H1 (cell line): ENCODE measurements around the gene CUX1. TPM values are rescaled to one million over a fixed set of nuclear protein-coding genes. Genes with fewer than 3 reads are reported as not detected.

Source experiments
- CTCF ChIA-PET: fragments of 300-600 bp; sonication (Branson Sonifier 250); formaldehyde crosslinking; loops from one replicate; lab custom pipeline; 2021; ENCODE audit not compliant: partially characterized antibody; lab: Charles Lee
- POLR2A ChIA-PET: fragments of 300-600 bp; sonication (Branson Sonifier 250); formaldehyde crosslinking; loops from one replicate; lab custom pipeline; 2021; ENCODE audit warnings: inconsistent platforms; ENCODE audit not compliant: partially characterized antibody; lab: Charles Lee
- DNase-seq, 2 experiments: peaks; one replicate each; pipeline versions ENCODE4 v3.0.0 to v3.0.0-alpha.2; 2010 to 2022; ENCODE audit warnings: low spot score in 2 of 2, low read depth in 1 of 2, mixed read lengths in 1 of 2
- FAIRE-seq: peaks from 2 replicates; lab custom pipeline; 2011; peaks lifted over from hg19 to GRCh38; lab: Jason Lieb, UNC
- H2AFZ ChIP-seq: 2 replicates; pipeline ENCODE4 v1.8.1; 2012; ENCODE audit warnings: low read length, inconsistent platforms
- H2AK5ac ChIP-seq: 2 replicates; pipeline ENCODE4 v1.6.1; 2013; ENCODE audit warnings: low read depth, low read length
- H2BK120ac ChIP-seq: replicated peaks from 2 replicates; pipeline ENCODE3; 2013; ENCODE audit warnings: low read depth, low read length, inconsistent platforms
- H2BK12ac ChIP-seq: 2 replicates; pipeline ENCODE4 v1.6.1; 2013; ENCODE audit warnings: low read depth, low read length
- H2BK15ac ChIP-seq: 2 replicates; pipeline ENCODE4 v1.6.1; 2013; ENCODE audit warnings: low read length
- H2BK20ac ChIP-seq: 2 replicates; pipeline ENCODE4 v1.6.1; 2013; ENCODE audit warnings: low read length
- H2BK5ac ChIP-seq: 2 replicates; pipeline ENCODE4 v1.6.1; 2013; ENCODE audit warnings: low read depth, low read length
- H3K14ac ChIP-seq: 2 replicates; pipeline ENCODE4 v1.6.1; 2013; ENCODE audit warnings: inconsistent platforms; ENCODE audit not compliant: insufficient read length
- H3K18ac ChIP-seq: 2 replicates; pipeline ENCODE4 v1.6.1; 2013; ENCODE audit warnings: low read length; ENCODE audit errors: extremely low read depth
- H3K23ac ChIP-seq: 2 replicates; pipeline ENCODE4 v1.6.1; 2013; ENCODE audit warnings: inconsistent platforms; ENCODE audit not compliant: insufficient read length
- H3K23me2 ChIP-seq: 2 replicates; pipeline ENCODE4 v1.6.1; 2013; ENCODE audit warnings: low read depth, low read length
- H3K27ac ChIP-seq: 2 replicates; pipeline ENCODE4 v1.6.1; 2011; ENCODE audit warnings: low read depth, low read length, inconsistent platforms
- H3K27me3 ChIP-seq, 4 experiments: replicated peaks in 1 of 4; 1 replicate in 1 of 4; 2 replicates in 3 of 4; pipeline versions ENCODE4 v1.6.1 to v1.8.1; 2011 to 2013; ENCODE audit warnings: low read length in 3 of 4, mild to moderate bottlenecking in 3 of 4, inconsistent platforms in 2 of 4, mixed read lengths in 2 of 4, moderate library complexity in 1 of 4; ENCODE audit not compliant: control insufficient read depth in 3 of 4, insufficient read depth in 3 of 4; ENCODE audit errors: extremely low read depth in 1 of 4
- H3K36me3 ChIP-seq, 4 experiments: 2 replicates each; pipeline versions ENCODE4 v1.6.1 to v1.8.1; 2011 to 2013; ENCODE audit warnings: mild to moderate bottlenecking in 4 of 4, low read length in 3 of 4, moderate library complexity in 2 of 4, control low read depth in 1 of 4, inconsistent platforms in 1 of 4; ENCODE audit not compliant: insufficient read depth in 4 of 4, control insufficient read depth in 2 of 4
- H3K4ac ChIP-seq: replicated peaks from 2 replicates; pipeline ENCODE3; 2013; ENCODE audit warnings: low read length, low read depth, mixed read lengths, inconsistent platforms; ENCODE audit not compliant: insufficient read length
- H3K4me1 ChIP-seq, 4 experiments: replicated peaks in 1 of 4; 1 replicate in 1 of 4; 2 replicates in 3 of 4; pipeline versions ENCODE4 v1.6.1 to v1.8.1; 2011 to 2013; ENCODE audit warnings: low read length in 3 of 4, inconsistent platforms in 2 of 4, mixed read lengths in 1 of 4; ENCODE audit not compliant: insufficient read depth in 4 of 4, control insufficient read depth in 3 of 4
- H3K4me2 ChIP-seq, 2 experiments: 2 replicates each; pipeline versions ENCODE4 v1.6.1 to v1.8.1; 2011 to 2013; ENCODE audit warnings: low read depth in 2 of 2, low read length in 2 of 2, control low read depth in 1 of 2, inconsistent platforms in 1 of 2, mild to moderate bottlenecking in 1 of 2; ENCODE audit not compliant: insufficient read depth in 1 of 2
- H3K4me3 ChIP-seq, 4 experiments: fragments of 200-600, 300-600 bp in 1 of 4; sonication (generic), shearing (Covaris generic), sonication (Bioruptor Twin) in 1 of 4; 2 replicates each; pipeline versions ENCODE4 v1.5.1 to v1.8.1; 2011 to 2016; ENCODE audit warnings: low read length in 4 of 4, low read depth in 3 of 4, control low read depth in 2 of 4, inconsistent platforms in 2 of 4, mild to moderate bottlenecking in 2 of 4, mixed read lengths in 1 of 4, moderate library complexity in 1 of 4; ENCODE audit not compliant: insufficient read depth in 2 of 4; ENCODE audit errors: extremely low read depth in 1 of 4
- H3K56ac ChIP-seq: replicated peaks from 2 replicates; pipeline ENCODE3; 2013; ENCODE audit warnings: low read depth, mild to moderate bottlenecking, mixed read lengths, low read length, inconsistent platforms; ENCODE audit not compliant: insufficient read length
- H3K79me1 ChIP-seq: 2 replicates; pipeline ENCODE4 v1.6.1; 2013; ENCODE audit warnings: low read depth, low read length, control low read depth
- H3K79me2 ChIP-seq, 2 experiments: 2 replicates each; pipeline versions ENCODE4 v1.6.1 to v1.8.1; 2012 to 2013; ENCODE audit warnings: low read length in 2 of 2, mild to moderate bottlenecking in 2 of 2, inconsistent platforms in 1 of 2; ENCODE audit not compliant: insufficient read depth in 2 of 2, control insufficient read depth in 1 of 2
- H3K9ac ChIP-seq, 4 experiments: replicated peaks in 1 of 4; 1 replicate in 1 of 4; 2 replicates in 3 of 4; pipeline versions ENCODE4 v1.6.1 to v1.8.1; 2011 to 2013; ENCODE audit warnings: low read depth in 3 of 4, low read length in 3 of 4, control low read depth in 2 of 4, mild to moderate bottlenecking in 2 of 4, moderate library complexity in 2 of 4, inconsistent platforms in 1 of 4; ENCODE audit errors: extremely low read depth in 1 of 4
- H3K9me3 ChIP-seq, 2 experiments: 2 replicates each; pipeline versions ENCODE4 v1.6.1 to v1.8.1; 2012 to 2013; ENCODE audit warnings: mild to moderate bottlenecking in 2 of 2, moderate library complexity in 2 of 2, control low read depth in 1 of 2, inconsistent platforms in 1 of 2, low read depth in 1 of 2, low read length in 1 of 2, mixed read lengths in 1 of 2; ENCODE audit not compliant: insufficient read depth in 2 of 2
- H4K20me1 ChIP-seq, 2 experiments: replicated peaks in 1 of 2; 2 replicates each; pipeline versions ENCODE3 to v1.8.1; 2011 to 2013; ENCODE audit warnings: inconsistent platforms in 2 of 2, low read length in 2 of 2, mild to moderate bottlenecking in 1 of 2; ENCODE audit not compliant: insufficient read depth in 2 of 2, control insufficient read depth in 1 of 2
- H4K5ac ChIP-seq: 2 replicates; pipeline ENCODE4 v1.6.1; 2013; ENCODE audit warnings: low read length, low read depth, mixed read lengths, inconsistent platforms; ENCODE audit not compliant: insufficient read length
- H4K8ac ChIP-seq: 2 replicates; pipeline ENCODE4 v1.8.0; 2013; ENCODE audit warnings: mild to moderate bottlenecking, moderate library complexity, low read length, inconsistent platforms; ENCODE audit not compliant: insufficient read depth; ENCODE audit errors: extremely low read depth
- H4K91ac ChIP-seq: replicated peaks from 2 replicates; pipeline ENCODE3; 2013; ENCODE audit warnings: low read length, mixed read lengths, inconsistent platforms; ENCODE audit not compliant: insufficient read length
- SAP30 ChIP-seq: fragments of 300-600 bp; sonication (generic); IDR thresholded peaks from 2 replicates; pipeline ENCODE4 v1.7.1; 2012; ENCODE audit warnings: low read length, moderate library complexity, mild to moderate bottlenecking, inconsistent platforms; ENCODE audit not compliant: insufficient read depth, insufficient replicate concordance
- WGBS, 2 experiments: shearing (Covaris generic) in 1 of 2; methylation state at CpG; one replicate each; pipeline versions ENCODE4 v1.1.6 to v1.1.7; 2013 to 2015; ENCODE audit warnings: low lambda C conversion rate in 2 of 2, mixed read lengths in 2 of 2, inconsistent platforms in 1 of 2, low coverage in 1 of 2, missing lambda C conversion rate in 1 of 2; ENCODE audit not compliant: insufficient replicate concordance in 2 of 2, insufficient coverage in 1 of 2, insufficient read length in 1 of 2; ENCODE audit errors: extremely low coverage in 1 of 2, missing lambda C conversion rate in 1 of 2; 5-methylcytosine and 5-hydroxymethylcytosine counted together
- polyA plus RNA-seq, 7 experiments: library from polyadenylated mRNA; depleted of rRNA in 3 of 7; stranded (reverse) in 5 of 7; unstranded in 2 of 7; fragments of >200 nt in 5 of 7; fragments of 200-250 nt in 2 of 7; gene quantifications; 1 replicate in 5 of 7; 2 replicates in 1 of 7; 4 replicates in 1 of 7; pipeline versions ENCODE4 v1.2.1 to v1.2.3, GENCODE V29; 2011 to 2013; ENCODE audit warnings: missing spikeins in 2 of 7, mixed read lengths in 2 of 7
- total RNA-seq: library from RNA; stranded (reverse); fragmentation: NEBNext Ultra II Directional; extraction: Animal tissue kit (Norgen Biotek cat#: 25700); gene quantifications from 2 replicates; pipeline ENCODE4 v1.2.1, GENCODE V29; 2021

CUX1 gene
- total and polyA plus RNA-seq, 2 of the 8 experiments (the other 6 are each of a cell fraction or from before 2014, with no cell fraction given) = 21.6 to 65.9 TPM

DNA sequence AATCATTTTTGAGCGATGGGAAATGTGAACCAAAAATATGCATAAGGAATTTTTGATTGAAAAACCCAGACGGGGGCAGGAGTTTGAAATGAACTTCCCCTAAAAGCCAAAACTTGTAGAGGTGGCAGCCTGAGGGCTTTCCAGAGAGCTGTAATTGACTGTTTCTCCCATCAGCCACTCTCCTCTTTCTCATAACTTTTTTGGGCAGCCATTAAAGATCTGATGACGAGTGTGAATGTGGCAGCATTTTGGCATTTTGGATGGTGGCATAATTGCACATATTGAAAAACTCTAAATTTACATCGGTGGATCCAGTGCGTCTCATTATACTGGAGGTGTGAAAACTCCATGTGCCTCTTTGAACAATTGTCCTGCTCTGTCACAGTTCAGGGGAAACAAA, 159.0 kb downstream of the CUX1 start:
- H3K14ac ChIP-seq = no peak overlapping the region
- H3K4me3 ChIP-seq = no peak overlapping the region
- H4K91ac ChIP-seq = no peak overlapping the region
- ChIA-PET CTCF (no interaction called here), POLR2A (interaction anchor here (1.6 kb wide), 1 partner anchor 10 kb away, joined by 3 read pairs; no protein-coding TSS in a partner anchor)
- peaks cover 2% of the 10 kb centered on the region in 2 experiments for H4K20me1 ChIP-seq
- H3K9ac ChIP-seq = no peak overlapping the region
- H3K4ac ChIP-seq = no peak overlapping the region
- H3K4me1 ChIP-seq = no peaks in the 10 kb centered on the region
- H3K56ac ChIP-seq = no peak overlapping the region
- H3K23ac ChIP-seq = no peak overlapping the region
- no peak overlapping the region for H2BK120ac ChIP-seq
- H3K27ac ChIP-seq = no peak overlapping the region
- H3K36me3 ChIP-seq = no peaks in the 10 kb centered on the region
- FAIRE-seq (no peak), DNase-seq (no peak)
- 94% methylated on average over 5 of the region's 5 CpGs; no CpG with 5 or more reads in 1 of the 2 experiments for WGBS, 2 experiments
- TF ChIP-seq SAP30 = no peak
- no peaks in the 10 kb centered on the region for H3K27me3 ChIP-seq
- no peak overlapping the region for H2BK5ac ChIP-seq
- H3K79me2 ChIP-seq = peaks cover 0 to 43% of the 10 kb centered on the region in 2 experiments; a peak in 1 of 4 replicates
- no peaks in the 10 kb centered on the region for H3K23me2 ChIP-seq
- no peak overlapping the region for H2BK20ac ChIP-seq
- H2BK15ac ChIP-seq = no peak overlapping the region
- H2AFZ ChIP-seq = no peak overlapping the region
- no peak overlapping the region for H2BK12ac ChIP-seq
- no peak overlapping the region for H3K4me2 ChIP-seq
- H4K8ac ChIP-seq = no peak overlapping the region
- no peaks in the 10 kb centered on the region for H3K9me3 ChIP-seq
- peaks cover 6% of the 10 kb centered on the region; the same call in 1 of the 2 replicates for H3K79me1 ChIP-seq
- H3K18ac ChIP-seq = no peak overlapping the region
- no peak overlapping the region for H2AK5ac ChIP-seq
- H4K5ac ChIP-seq = no peak overlapping the region
